B cell (primary cell): ENCODE data around the gene H2BK1.

ENCODE experiments used
- CTCF ChIP-seq: fragments of 200-600 bp; IDR thresholded peaks from one replicate; pipeline ENCODE4 v1.8.0; 2022; ENCODE audit warnings: antibody characterized with exemption, mild to moderate bottlenecking
- EZH2 ChIP-seq: IDR thresholded peaks from 2 replicates; pipeline ENCODE4 v1.6.1; 2012; ENCODE audit warnings: borderline replicate concordance, low read depth, mild to moderate bottlenecking, moderate library complexity, low read length; ENCODE audit not compliant: insufficient read depth, poor library complexity, severe bottlenecking

- TF ChIP-seq CTCF (no peak), EZH2 (no peak)
These were observed 38.2 kb upstream of the H2BK1 start, which contains the start of gene SMARCD3 for GRCh38 chr7:151248346-151249033.
